GM12801 (cell line): ENCODE results near the gene EIF2B1.

Experiments
- TF ChIP-seq, protein P1 (sequence below): IDR thresholded peaks from one replicate; pipeline ENCODE4 v1.5.1; 2011; ENCODE audit warnings: control low read depth; ENCODE audit not compliant: insufficient read length; ENCODE audit errors: extremely low read depth

EIF2B1 gene

DNA sequence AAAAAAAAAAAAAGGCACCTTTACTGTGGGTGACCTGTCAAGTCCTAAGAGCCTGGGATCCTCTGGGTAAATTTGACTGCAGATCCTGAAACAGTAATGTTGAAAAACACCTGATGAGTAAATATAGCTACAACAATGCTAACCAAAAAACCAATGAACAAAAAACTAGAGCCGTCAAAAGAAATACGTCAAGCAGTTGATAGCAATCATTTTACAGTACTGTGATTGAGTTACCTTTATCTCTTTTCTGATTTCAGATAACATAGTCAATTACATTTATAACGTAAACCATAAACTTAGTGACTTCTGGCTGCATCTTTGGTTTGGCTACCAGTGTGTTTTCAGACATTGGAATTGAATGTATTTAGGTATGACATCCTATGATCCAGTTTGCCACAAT, 55.2 kb downstream of the EIF2B1 start:
- TF ChIP-seq, protein P1, sequence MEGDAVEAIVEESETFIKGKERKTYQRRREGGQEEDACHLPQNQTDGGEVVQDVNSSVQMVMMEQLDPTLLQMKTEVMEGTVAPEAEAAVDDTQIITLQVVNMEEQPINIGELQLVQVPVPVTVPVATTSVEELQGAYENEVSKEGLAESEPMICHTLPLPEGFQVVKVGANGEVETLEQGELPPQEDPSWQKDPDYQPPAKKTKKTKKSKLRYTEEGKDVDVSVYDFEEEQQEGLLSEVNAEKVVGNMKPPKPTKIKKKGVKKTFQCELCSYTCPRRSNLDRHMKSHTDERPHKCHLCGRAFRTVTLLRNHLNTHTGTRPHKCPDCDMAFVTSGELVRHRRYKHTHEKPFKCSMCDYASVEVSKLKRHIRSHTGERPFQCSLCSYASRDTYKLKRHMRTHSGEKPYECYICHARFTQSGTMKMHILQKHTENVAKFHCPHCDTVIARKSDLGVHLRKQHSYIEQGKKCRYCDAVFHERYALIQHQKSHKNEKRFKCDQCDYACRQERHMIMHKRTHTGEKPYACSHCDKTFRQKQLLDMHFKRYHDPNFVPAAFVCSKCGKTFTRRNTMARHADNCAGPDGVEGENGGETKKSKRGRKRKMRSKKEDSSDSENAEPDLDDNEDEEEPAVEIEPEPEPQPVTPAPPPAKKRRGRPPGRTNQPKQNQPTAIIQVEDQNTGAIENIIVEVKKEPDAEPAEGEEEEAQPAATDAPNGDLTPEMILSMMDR = no peak

DNA sequence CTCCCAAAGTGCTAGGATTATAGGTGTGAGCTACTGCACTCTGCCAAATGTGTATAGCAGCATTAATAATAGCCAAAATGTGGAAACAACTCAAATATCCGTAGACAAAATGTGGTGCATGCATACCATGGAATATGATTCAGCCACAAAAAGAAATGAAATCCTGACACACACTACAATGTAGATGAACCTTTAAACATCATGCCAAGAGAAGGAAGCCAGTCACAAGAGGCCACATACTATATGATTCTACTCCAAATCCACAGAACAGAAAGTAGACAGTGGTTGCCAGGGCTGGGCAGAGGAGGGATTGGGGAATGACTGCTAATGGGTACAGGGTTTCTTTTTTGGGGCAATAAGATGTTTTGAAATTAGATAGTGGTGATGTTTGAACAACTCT, 56.9 kb downstream of the EIF2B1 start:
- TF ChIP-seq, protein P1 = no peak

DNA sequence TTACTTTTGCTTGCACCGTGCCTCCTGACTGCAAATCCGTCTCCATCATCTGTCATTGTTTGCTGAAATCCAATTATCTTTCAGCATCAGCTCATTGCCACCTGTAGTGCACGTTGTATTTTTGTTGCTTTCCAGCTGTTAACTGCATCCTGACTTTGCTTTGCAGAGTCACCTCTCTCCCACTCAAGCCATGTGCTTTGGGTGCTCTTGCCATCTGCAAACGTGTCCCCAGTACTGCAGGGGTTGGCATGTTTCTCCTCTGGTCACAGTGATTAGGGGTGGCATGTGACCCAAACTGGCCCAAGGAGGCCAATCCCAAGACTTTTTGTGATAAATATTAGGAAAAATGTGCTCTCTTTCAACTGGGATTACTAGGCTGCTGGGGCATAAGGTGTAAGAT, 59.6 kb downstream of the EIF2B1 start:
- TF ChIP-seq, protein P1 = no peak

DNA sequence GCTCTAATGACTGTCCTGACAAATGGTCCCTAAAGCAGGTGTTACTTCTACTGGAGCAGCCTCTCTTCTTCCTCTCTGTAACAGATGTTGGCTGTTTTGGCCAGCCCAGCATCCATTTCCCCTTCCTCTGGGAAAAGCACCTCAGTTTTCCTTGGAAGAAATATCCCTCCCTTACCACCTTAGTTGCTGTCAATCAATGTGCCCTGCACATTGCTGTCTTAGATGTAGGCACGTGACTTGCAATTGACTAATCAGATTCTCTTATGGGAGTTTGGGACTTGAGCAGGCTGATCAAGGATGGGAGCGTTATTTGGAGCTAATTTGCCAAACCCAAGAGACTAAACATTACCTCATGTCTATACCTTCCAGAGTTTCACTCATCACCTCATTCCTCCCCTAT, 61.1 kb downstream of the EIF2B1 start:
- TF ChIP-seq, protein P1 = no peak

DNA sequence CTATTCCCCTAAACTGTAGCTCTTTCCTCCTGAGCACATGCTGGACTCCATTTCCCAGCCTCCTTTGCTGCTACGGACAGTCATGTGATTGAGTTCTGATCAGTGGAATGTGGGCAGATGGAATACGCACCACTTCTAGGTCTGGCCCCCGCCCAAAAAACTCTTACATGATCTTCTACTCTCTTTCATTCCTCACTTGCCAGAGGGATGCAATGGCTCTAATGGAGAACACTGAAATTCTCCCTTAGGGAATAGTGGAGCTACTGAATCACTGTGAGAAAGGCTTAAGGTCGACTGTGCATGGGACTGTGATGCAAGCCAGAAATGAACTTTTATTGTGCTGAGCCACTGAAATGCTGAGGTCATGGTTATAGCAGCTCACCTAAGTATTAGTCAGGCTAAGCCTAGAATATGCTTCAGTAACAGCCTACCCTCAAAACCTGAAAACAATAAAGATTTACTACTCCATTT, 62.1 kb downstream of the EIF2B1 start:
- TF ChIP-seq, protein P1 = no peak
